VCaP (cell line): ENCODE results near the gene PRKCE.
"Not testable (repeated sequence)": the region's sequence is repeated elsewhere in the genome, so short reads cannot be mapped to it uniquely, and the experiment has no call there.

ENCODE experiments used
- H3K27ac ChIP-seq: fragments of 450-650 bp; 2 replicates; pipeline ENCODE4 v1.5.1; 2017
- TF ChIP-seq, protein P1 (sequence below): fragments of 450-650 bp; conservative IDR thresholded peaks from 2 replicates; pipeline ENCODE4 v1.5.1; 2017; ENCODE audit warnings: mild to moderate bottlenecking, moderate library complexity

PRKCE gene

DNA sequence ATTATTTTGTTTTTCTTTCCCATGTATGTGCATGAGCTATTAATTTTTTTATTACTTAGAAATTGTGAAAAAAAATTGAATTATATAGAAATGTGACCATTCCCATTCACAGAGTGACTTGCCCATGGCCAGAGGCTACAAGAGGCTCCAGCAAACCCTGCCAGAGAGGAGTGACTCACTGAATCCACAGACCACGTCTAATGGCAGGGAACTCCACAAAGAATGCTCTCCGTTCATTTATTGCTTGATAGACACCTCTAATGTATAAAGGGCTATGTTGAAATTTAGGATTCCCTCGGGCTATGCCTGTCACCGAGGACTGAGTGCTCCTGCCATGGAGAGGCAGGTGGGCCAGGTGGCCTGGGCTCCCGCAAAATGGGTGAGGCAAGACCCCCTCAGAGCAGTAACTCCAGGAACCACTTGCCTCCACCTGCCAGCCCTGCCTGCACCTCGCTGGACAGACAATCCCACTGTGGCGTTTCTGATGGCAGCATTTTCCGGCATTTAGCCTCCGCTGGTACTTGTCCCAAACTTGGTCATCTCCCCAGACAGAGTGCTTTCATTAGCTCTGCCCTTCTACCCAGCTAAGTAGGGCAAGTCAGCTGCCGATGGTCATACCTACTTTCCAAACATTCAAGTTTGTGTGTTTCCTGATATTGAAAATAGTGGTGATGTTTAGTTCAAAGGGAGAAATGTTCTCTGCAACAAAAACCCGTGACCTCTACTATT is 200.3 kb downstream of the PRKCE start:
- H3K27ac ChIP-seq = no peak overlapping the region
- TF ChIP-seq, protein P1, sequence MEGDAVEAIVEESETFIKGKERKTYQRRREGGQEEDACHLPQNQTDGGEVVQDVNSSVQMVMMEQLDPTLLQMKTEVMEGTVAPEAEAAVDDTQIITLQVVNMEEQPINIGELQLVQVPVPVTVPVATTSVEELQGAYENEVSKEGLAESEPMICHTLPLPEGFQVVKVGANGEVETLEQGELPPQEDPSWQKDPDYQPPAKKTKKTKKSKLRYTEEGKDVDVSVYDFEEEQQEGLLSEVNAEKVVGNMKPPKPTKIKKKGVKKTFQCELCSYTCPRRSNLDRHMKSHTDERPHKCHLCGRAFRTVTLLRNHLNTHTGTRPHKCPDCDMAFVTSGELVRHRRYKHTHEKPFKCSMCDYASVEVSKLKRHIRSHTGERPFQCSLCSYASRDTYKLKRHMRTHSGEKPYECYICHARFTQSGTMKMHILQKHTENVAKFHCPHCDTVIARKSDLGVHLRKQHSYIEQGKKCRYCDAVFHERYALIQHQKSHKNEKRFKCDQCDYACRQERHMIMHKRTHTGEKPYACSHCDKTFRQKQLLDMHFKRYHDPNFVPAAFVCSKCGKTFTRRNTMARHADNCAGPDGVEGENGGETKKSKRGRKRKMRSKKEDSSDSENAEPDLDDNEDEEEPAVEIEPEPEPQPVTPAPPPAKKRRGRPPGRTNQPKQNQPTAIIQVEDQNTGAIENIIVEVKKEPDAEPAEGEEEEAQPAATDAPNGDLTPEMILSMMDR = no peak

DNA sequence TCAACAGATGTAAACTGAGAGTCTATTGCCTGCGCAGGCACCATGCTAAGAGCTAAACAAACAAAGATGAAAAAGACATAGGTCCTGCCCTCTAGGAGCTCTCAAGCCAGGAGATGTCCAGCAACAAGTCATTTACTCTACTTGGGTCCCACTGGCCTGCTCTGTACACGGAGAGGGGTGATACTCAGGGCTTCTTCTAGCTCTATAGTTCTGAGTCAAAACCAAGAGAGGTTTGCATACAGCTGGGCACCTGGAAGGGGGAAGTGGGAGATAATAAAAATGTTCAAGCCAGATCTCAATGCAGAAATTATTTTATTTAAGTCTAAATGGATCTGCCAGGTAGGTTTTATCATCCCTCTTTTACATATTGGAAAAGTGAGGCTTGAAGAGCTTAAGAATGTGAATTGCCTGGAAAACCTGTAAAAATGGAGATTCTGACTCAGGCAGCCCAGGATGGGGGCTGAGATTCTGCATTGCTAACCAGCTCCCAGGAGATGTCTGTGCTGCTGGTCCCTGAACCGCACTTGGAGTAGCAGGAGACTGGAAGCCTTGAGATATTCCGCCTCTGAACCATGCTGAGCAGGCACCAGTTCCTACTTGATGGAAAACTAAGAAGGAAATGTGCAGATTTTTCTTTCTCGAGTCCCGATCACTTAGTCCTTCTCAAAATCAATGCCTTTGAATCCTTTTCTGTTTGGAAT is 201.1 kb downstream of the PRKCE start:
- TF ChIP-seq, protein P1 = no peak
- H3K27ac ChIP-seq = no peak overlapping the region

DNA sequence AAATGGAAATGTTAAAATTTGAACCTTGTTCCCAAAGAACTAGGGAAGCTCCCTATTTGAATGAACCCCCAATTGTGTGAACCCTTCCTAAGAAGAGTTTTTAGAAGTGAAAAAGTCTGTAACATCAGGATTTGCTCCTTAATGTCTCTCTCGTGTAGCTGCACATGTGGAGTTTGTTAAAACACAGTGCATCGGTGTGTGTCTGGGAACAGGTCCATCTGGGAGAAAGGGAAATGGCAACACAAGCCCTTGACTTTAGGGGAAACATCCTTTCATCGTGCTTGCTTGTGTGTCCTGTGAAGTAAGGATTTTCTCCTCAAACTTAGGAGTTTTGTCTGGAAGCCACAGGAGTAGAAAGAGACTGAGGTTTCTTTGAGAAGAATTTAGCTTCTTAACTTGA is 203.9 kb downstream of the PRKCE start:
- H3K27ac ChIP-seq = no peak overlapping the region
- TF ChIP-seq, protein P1 = no peak

GRCh38 chr2:45856391-45857274 is 205.2 kb downstream of the PRKCE start:
- no peak overlapping the region for H3K27ac ChIP-seq

DNA sequence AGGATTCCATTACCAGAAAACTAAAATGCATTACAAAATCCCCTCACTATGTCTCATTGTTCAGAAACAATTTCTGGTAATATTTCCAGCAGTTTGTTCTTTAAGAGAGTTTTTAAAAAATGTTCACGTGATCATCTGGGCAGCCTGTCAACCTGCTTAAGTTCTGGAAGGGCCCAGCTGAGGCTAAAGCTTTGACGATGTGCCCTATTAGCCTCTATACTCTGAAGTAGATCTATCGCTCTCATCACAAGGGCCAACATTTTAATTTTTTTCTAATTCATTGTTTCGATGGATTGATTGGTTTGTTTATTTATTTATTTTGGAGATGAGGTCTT is 205.8 kb downstream of the PRKCE start:
- TF ChIP-seq, protein P1 = no peak
- no peak overlapping the region for H3K27ac ChIP-seq

More at GRCh38 chr2:45856391-45857274, 205.2 kb downstream of the PRKCE start:
- TF ChIP-seq, protein P1 = no peak

DNA sequence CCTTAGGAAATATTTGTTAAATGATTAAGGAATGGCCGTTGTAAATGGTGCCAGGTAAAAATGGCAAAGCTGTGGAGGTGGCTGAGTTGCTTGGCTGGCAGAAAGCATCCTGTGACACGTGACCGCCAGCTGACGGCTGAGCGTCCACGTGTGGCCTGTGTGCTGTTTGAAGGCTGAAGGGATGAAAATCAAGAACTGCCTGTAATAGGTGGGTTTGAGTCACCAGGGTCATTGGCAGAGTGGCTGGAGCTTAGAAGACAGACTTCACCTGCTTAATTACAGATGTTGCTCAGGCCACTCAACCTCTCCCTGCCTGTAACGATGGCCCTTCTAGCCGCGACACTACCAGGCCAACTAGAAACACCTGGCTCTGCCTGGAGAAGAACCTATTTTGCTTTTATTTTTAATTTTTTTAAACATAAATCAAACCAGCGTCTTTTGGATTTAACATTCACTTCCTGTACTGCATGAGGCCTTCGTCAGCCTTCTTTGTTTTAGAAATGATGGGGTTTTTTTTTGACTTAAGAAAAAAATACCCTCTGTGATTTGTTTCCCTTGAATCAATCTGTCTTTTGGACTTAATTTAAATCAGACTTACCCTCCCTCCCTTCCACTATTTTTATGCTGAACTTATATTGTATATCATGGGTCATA is 206.5 kb downstream of the PRKCE start:
- TF ChIP-seq, protein P1 = no peak
- no peak overlapping the region for H3K27ac ChIP-seq

DNA sequence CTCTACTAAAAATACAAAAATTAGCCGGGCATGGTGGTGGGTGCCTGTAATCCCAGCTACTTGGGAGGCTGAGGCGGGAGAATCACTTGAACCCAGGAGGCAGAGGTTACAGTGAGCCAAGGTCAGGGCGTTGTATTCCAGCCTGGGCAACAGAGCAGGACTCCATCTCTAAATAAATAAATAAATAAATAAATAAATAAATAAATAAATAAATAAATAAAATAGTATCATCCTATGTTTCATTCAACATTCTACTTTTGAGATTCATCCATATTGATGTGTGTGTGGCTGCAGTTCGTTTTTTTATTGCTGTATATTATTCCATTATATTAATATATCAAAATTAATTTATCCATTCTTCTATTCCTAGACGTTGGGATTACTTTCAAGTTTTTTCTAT is 207.4 kb downstream of the PRKCE start:
- not testable (repeated sequence) for H3K27ac ChIP-seq
